Esophagus squamous epithelium (tissue), 5 donors: ENCODE results near the gene CEND1. TPM values are rescaled to one million over a fixed set of nuclear protein-coding genes. Genes with fewer than 3 reads are reported as not detected.

ENCODE experiments used
- DNase-seq: peaks from one replicate; lab custom pipeline; 2025; lab: John Stamatoyannopoulos, UW
- H3K27ac ChIP-seq, 4 donors: fragments of 200-600 bp; sonication (generic); one replicate each; pipeline ENCODE4 v1.5.1; 2016 to 2019; ENCODE audit warnings: mild to moderate bottlenecking in 1 of 4
- H3K27me3 ChIP-seq, 4 donors: fragments of 200-600 bp; sonication (generic); 1 replicate in 3 of 4; 2 replicates in 1 of 4; pipeline versions ENCODE4 v1.5.1 to v1.6.0; 2017 to 2021; ENCODE audit warnings: antibody characterized with exemption in 1 of 4
- H3K36me3 ChIP-seq, 3 donors: fragments of 200-600 bp; sonication (generic); one replicate each; pipeline ENCODE4 v1.5.1; 2016 to 2019
- H3K4me1 ChIP-seq, 3 donors: fragments of 200-600 bp; sonication (generic); one replicate each; pipeline ENCODE4 v1.5.1; 2017 to 2019
- H3K4me3 ChIP-seq, 4 donors: fragments of 200-600 bp; sonication (generic); 1 replicate in 3 of 4; 2 replicates in 1 of 4; pipeline ENCODE4 v1.5.1; 2016 to 2019; ENCODE audit warnings: mild to moderate bottlenecking in 2 of 4, moderate library complexity in 1 of 4
- H3K9me3 ChIP-seq, 3 donors: fragments of 200-600 bp; sonication (generic); one replicate each; pipeline ENCODE4 v1.5.1; 2016 to 2019
- POLR2A ChIP-seq, 4 donors: fragments of 450-650 bp; IDR thresholded peaks; one replicate each; pipeline ENCODE4 v1.6.1; 2017; ENCODE audit warnings: antibody characterized with exemption in 4 of 4, mild to moderate bottlenecking in 4 of 4, moderate library complexity in 3 of 4
- WGBS, 2 donors: methylation state at CpG; one replicate each; pipeline ENCODE4 v1.1.5; 2018; 5-methylcytosine and 5-hydroxymethylcytosine counted together
- intact Hi-C: fragments of 100-400 bp; cut with DNase I; formaldehyde crosslinking; loops from one replicate; pipeline ENCODE4 v1.15.0; 2022
- total RNA-seq, 4 donors: library from RNA; depleted of rRNA; stranded (reverse); fragments of >200 nt; gene quantifications; one replicate each; pipeline ENCODE4 v1.1.0, GENCODE V29; 2016
- TF ChIP-seq, protein P1 (sequence below), 6 experiments: fragments of 450-650 bp in 4 of 6; fragments of 200-600 bp in 2 of 6; sonication (generic) in 2 of 6; IDR thresholded peaks; one replicate each; pipeline ENCODE4 v1.5.1; 2016 to 2019; ENCODE audit warnings: antibody characterized with exemption in 6 of 6, mild to moderate bottlenecking in 4 of 6, moderate library complexity in 4 of 6
- donor health status: DM: yes; HTN: yes; CAD: no.

The CEND1 gene
- total RNA-seq, 4 donors from 2014 or later = 0.15 TPM; not detected in 3

- Histone ChIP-seq H3K4me1 (peaks cover 40 to 78% (median 51%) of the 10 kb centered on the region in 3 donors), H3K27me3 (peaks cover 0 to 49% (median 0%) of the 10 kb centered on the region in 4 donors), H3K27ac (no peak overlapping the region), H3K36me3 (peaks cover 22 to 47% (median 24%) of the 10 kb centered on the region in 3 donors), H3K9me3 (no peaks in the 10 kb centered on the region), H3K4me3 (no peak overlapping the region)
- TF ChIP-seq POLR2A (IDR thresholded peaks at IDR 0.05) = no peak
- TF ChIP-seq, protein P1, sequence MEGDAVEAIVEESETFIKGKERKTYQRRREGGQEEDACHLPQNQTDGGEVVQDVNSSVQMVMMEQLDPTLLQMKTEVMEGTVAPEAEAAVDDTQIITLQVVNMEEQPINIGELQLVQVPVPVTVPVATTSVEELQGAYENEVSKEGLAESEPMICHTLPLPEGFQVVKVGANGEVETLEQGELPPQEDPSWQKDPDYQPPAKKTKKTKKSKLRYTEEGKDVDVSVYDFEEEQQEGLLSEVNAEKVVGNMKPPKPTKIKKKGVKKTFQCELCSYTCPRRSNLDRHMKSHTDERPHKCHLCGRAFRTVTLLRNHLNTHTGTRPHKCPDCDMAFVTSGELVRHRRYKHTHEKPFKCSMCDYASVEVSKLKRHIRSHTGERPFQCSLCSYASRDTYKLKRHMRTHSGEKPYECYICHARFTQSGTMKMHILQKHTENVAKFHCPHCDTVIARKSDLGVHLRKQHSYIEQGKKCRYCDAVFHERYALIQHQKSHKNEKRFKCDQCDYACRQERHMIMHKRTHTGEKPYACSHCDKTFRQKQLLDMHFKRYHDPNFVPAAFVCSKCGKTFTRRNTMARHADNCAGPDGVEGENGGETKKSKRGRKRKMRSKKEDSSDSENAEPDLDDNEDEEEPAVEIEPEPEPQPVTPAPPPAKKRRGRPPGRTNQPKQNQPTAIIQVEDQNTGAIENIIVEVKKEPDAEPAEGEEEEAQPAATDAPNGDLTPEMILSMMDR (IDR thresholded peaks at IDR 0.05) = no peak
- 87 to 90% methylated on average over 4 to 27 of the region's 53 CpGs for WGBS, 2 donors
- DNase-seq = no peak
- intact Hi-C loops = no loop called here
Observed at GRCh38 chr11:823441-824291, 33.8 kb upstream of the CEND1 start.

DNA sequence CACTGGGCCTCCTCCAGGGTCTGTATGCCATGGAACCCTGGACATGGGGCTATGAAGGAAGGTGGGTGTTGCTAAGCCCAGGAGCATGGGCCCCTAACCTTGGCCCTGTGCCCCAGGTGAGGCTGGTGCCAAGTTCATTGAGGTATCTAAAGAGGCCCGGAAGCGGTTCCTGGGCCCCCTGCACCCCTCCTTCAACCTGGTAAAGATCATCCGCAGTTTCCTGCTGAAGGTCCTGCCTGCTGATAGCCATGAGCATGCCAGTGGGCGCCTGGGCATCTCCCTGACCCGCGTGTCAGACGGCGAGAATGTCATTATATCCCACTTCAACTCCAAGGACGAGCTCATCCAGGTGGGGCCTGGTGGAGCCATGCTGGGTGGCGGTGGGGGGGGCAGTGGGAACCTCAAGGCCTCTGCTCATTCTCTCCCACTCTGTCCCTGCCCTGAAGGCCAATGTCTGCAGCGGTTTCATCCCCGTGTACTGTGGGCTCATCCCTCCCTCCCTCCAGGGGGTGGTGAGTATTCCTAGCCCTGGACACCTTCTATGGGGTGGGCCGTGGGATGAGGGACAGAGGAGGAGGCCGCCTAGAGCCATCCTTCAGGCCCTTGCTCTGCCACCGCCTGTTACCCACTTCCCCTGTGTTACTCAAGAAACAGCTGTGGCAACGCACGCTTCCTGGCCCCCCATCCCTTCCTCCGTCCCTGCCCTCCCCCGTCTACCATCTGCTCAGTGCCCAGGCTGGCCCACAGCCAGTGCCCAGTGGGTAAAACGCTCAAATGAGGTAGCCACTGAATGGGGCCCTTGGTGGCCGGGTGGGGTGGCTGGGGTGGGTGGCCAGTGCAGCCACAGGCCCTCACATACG is 31.9 kb upstream of the CEND1 start:
- Histone ChIP-seq H3K27ac (peak overlapping the region; percentile 92 to 98 (median 96)), H3K4me1 (peaks cover 30 to 65% (median 40%) of the 10 kb centered on the region in 3 donors), H3K4me3 (peak overlapping the region in 2 of 4 donors; percentile 87 to 96), H3K9me3 (no peaks in the 10 kb centered on the region), H3K36me3 (peaks cover 22 to 47% (median 24%) of the 10 kb centered on the region in 3 donors), H3K27me3 (peaks cover 0 to 29% (median 0%) of the 10 kb centered on the region in 4 donors)
- WGBS, 2 donors = 64 to 70% methylated on average over 3 to 10 of the region's 22 CpGs
- intact Hi-C loops = no loop called here
- DNase-seq = no peak
- TF ChIP-seq, protein P1 (IDR thresholded peaks at IDR 0.05) = no peak

DNA sequence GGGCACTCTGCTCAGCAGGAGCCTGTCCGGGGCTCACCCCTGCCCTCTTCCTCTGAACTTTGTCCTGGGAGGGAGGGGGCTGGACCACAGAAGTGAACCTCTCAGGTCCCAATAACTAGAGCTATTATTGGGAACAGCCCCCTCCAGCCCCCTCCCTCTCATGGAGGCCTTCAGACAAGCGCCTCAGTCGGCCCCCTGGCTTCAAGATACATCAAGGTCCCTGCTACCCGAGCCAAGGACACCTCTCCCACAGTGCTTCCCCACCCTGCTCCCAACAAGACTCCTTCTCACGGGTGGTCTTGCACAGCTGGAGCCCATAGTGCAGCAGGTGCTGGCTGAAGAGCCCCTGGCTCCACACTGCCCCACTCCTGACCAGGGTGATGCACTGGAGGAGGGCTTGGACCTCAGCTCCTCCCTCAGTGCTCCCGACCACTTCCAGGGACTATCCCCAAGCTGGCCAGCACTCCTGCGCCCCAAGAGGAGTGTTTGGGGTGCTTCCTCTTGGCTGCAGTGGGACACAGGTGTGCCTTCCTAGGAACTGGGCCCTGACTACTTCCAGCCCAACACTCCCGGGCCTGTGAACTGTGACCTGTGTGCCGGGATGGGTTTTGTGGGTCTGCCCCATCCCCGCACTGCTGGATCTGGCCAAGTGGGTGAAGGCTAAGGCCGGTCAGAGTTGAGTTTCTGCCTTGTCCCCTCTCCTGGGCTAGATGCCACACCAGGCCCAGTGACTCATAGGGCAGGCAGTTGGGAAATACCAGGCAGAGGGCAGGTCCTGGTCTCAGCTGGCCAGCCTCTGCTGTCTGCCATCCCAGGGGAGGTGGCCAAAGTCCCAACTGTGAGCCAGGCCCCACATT is 31.0 kb upstream of the CEND1 start:
- TF ChIP-seq POLR2A (IDR thresholded peaks at IDR 0.05) = no peak
- TF ChIP-seq, protein P1 (IDR thresholded peaks at IDR 0.05) = no peak
- peaks cover 0 to 21% (median 0%) of the 10 kb centered on the region in 4 donors for H3K27me3 ChIP-seq
- WGBS, 2 donors = 34 to 38% methylated on average over 4 of the region's 11 CpGs
- H3K4me3 ChIP-seq = peak overlapping the region; percentile 72 to 96 (median 82)
- no peaks in the 10 kb centered on the region for H3K9me3 ChIP-seq
- intact Hi-C loops = no loop called here
- H3K36me3 ChIP-seq = peaks cover 22 to 44% (median 24%) of the 10 kb centered on the region in 3 donors
- H3K27ac ChIP-seq = peak overlapping the region; percentile 92 to 98 (median 96)
- no peak for DNase-seq
- peaks cover 26 to 57% (median 34%) of the 10 kb centered on the region in 3 donors for H3K4me1 ChIP-seq

DNA sequence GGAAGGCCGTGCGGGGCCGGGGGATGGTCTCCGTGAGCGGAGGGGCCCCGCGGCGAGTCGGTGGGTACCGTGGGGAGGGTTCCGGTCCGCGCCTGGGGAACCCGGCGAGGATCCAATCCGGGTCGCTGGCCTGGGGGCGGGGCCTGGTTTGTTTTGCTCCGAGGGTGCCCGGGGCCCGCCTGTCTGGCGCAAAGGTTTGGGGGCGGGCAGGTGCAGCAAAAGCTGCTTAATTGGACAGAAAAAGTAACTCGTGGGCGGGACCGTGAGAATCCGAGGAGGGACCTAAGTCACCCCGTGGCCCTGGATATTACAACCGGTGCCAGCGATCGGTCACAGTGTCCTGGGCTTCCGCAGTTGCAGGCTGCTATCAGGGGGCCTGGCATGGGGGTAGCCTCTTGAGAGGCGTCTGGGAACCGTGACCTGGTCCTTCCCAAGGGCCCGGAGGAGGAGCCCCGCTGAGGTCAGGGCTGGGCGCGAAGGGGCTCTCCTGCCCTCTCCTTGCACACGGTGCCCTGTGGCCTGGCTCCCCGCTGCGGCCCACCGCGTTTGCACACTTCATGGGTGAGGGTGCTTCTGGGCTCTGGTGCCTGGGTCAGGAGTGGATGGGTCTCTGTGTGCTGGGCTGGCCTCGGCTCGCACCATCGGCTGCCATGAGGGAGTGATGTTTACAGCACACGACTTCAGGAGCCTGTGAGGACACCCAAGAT is 30.2 kb upstream of the CEND1 start:
- intact Hi-C loops = no loop called here
- Histone ChIP-seq H3K27me3 (peaks cover 0 to 13% (median 0%) of the 10 kb centered on the region in 4 donors), H3K27ac (peak overlapping the region; percentile 92 to 98 (median 96)), H3K9me3 (no peaks in the 10 kb centered on the region), H3K36me3 (peaks cover 20 to 44% (median 24%) of the 10 kb centered on the region in 3 donors), H3K4me3 (peak overlapping the region; percentile 72 to 96 (median 82)), H3K4me1 (peaks cover 26 to 49% (median 27%) of the 10 kb centered on the region in 3 donors)
- 0% methylated on average over 2 of the region's 47 CpGs; no CpG with 5 or more reads in 1 of the 2 donors for WGBS, 2 donors
- TF ChIP-seq, protein P1 (IDR thresholded peaks at IDR 0.05) = no peak
- peak in 2 of 4 donors; percentile 9 to 44 for TF ChIP-seq POLR2A (IDR thresholded peaks at IDR 0.05)
- peak; percentile 74 for DNase-seq
